ENCODE data around the gene ARPC1B. TPM values are rescaled to one million over a fixed set of nuclear protein-coding genes. Genes with fewer than 3 reads are reported as not detected.
A peak's percentile ranks its signal among the peaks of the same experiment; 100 is the strongest.

Gene ARPC1B
- polyA plus RNA-seq, 1 of the 3 experiments (the other 2 are of a cell fraction), result 836 TPM

DNA sequence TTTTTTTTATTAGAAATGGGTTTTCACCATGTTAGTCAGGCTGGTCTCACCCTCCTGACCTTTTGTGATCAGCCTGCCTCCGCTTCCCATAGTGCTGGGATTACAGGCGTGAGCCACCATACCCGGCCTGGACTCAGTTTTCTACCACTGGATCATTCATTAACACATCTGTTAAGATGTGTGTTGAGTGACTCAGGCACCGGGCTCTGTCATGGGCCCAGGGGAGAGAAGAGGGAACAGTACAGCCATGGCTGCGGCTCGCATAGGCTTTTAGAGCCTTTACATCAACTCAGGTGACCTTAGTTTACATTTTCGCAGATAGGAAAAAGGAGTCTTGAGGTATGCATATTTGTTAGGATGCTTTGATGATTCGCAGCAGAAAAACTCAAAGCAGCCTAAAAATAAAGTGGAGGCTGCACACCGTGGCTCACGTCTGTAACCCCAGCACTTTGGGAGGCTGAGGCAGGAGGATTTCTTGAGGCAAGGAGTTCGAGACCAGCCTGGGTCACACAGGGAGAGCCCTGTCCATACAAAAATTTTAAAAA, 3.1 kb upstream of the ARPC1B start:
- Histone ChIP-seq H4K20me1 (ENCODE audit: insufficient read depth) (peaks cover 10% of the 10 kb centered on the region), H3K27me3 (ENCODE audit: insufficient read depth) (no peaks in the 10 kb centered on the region), H3K4me3 (ENCODE audit: low read depth in 2 of 2, low read length in 1 of 2) (no peak overlapping the region), H3K4me2 (no peak overlapping the region), H3K9me3 (no peaks in the 10 kb centered on the region), H3K9me2 (no peaks in the 10 kb centered on the region), H3K79me2 (ENCODE audit: insufficient read depth) (peaks cover 20% of the 10 kb centered on the region), H3K27ac (ENCODE audit: low read depth in 2 of 2, low read length in 1 of 2) (no peak overlapping the region), H3K9ac (no peak overlapping the region), H2AFZ (ENCODE audit: low read depth) (no peak overlapping the region), H3K36me3 (replicated peaks in 1 of 2; ENCODE audit: control insufficient read depth in 1 of 2, insufficient read depth in 2 of 2, low read length in 1 of 2) (peaks cover 7 to 13% of the 10 kb centered on the region in 2 experiments), H3F3A (replicated peaks; ENCODE audit: insufficient read depth) (peaks cover 37% of the 10 kb centered on the region), H3K4me1 (ENCODE audit: control insufficient read depth in 1 of 2, insufficient read depth in 2 of 2, low read depth in 1 of 2, low read length in 1 of 2) (peaks cover 0 to 11% of the 10 kb centered on the region in 2 experiments; a peak in 1 of 4 replicates)
- TF ChIP-seq, protein P1, sequence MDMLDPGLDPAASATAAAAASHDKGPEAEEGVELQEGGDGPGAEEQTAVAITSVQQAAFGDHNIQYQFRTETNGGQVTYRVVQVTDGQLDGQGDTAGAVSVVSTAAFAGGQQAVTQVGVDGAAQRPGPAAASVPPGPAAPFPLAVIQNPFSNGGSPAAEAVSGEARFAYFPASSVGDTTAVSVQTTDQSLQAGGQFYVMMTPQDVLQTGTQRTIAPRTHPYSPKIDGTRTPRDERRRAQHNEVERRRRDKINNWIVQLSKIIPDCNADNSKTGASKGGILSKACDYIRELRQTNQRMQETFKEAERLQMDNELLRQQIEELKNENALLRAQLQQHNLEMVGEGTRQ (IDR thresholded peaks at IDR 0.05; ENCODE audit: borderline replicate concordance, low read depth, low read length), result no peak
- TF ChIP-seq NFIC (IDR thresholded peaks at IDR 0.05; ENCODE audit: borderline replicate concordance), result no peak
- TF ChIP-seq FOSL2 (IDR thresholded peaks at IDR 0.05; ENCODE audit: borderline replicate concordance, low read depth), result 0 out of 2 replicates have a peak, but pooled peaks have one; percentile 25
- no peak for TF ChIP-seq TAF1 (IDR thresholded peaks at IDR 0.05; ENCODE audit: borderline replicate concordance, low read depth, low read length)
- POLR2A ChIA-PET, result no interaction called here
- CTCF ChIA-PET, result interaction anchor here (1.1 to 2.3 kb wide), 4 partner anchors 12 to 492 kb away, joined by 3 to 7 read pairs (median 4); no protein-coding TSS in a partner anchor
- 84% methylated on average over 11 of the region's 11 CpGs for WGBS (ENCODE audit: low lambda C conversion rate)
- DNase-seq, result no peak

DNA sequence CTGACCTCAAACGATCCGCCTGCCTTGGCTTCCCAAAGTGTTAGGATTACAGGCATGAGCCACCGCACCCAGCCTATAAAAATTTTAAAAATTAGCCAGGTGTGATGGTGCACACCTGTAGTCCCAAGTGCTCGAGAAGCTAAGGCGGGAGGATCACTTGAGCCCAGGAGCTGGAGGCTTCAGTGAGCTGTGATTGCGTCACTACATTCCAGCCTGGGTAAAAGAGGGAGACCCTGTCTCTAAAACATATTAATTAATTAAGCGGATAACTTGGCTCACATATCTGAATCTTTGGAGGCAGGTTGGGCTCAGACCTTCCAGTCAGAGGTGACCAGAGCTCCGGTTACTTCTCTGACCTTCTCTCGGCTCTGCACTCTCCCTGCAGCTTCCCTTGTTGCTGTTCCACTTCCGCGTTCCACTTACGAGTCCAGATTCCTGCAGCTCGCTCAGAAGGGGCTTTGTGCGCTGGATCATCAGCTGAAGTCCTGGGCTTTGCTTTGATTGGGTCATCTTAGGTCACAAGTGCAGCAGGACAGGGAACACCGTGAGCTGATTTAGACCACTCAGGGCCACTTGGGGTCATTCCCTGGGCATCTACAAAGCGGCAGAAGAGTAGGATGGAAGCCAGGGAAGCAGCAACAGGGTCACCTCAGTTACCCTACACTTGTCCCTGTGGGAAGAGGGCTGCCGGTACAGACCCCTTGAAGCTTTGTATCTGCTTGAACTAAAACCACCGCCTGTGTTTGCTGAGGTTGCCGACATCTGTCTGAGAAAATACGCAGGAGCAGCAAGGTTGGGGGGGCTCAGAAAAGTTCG, 2.0 kb upstream of the ARPC1B start:
- no peak overlapping the region for H3K9ac ChIP-seq
- WGBS (ENCODE audit: low lambda C conversion rate), result 90% methylated on average over 20 of the region's 21 CpGs
- no peak overlapping the region for H3K27ac ChIP-seq (ENCODE audit: low read depth in 2 of 2, low read length in 1 of 2)

More for the DNA sequence above, 2.0 kb upstream of the ARPC1B start:
- Histone ChIP-seq H3K36me3 (replicated peaks in 1 of 2; ENCODE audit: control insufficient read depth in 1 of 2, insufficient read depth in 2 of 2, low read length in 1 of 2) (peaks cover 0 to 15% of the 10 kb centered on the region in 2 experiments), H3K9me2 (no peaks in the 10 kb centered on the region), H3F3A (replicated peaks; ENCODE audit: insufficient read depth) (peaks cover 34% of the 10 kb centered on the region), H3K9me3 (no peaks in the 10 kb centered on the region), H3K27me3 (ENCODE audit: insufficient read depth) (no peaks in the 10 kb centered on the region), H3K4me3 (ENCODE audit: low read depth in 2 of 2, low read length in 1 of 2) (no peak overlapping the region), H3K4me2 (no peak overlapping the region), H3K79me2 (ENCODE audit: insufficient read depth) (peaks cover 30% of the 10 kb centered on the region), H4K20me1 (ENCODE audit: insufficient read depth) (peaks cover 21% of the 10 kb centered on the region), H2AFZ (ENCODE audit: low read depth) (no peak overlapping the region), H3K4me1 (ENCODE audit: control insufficient read depth in 1 of 2, insufficient read depth in 2 of 2, low read depth in 1 of 2, low read length in 1 of 2) (peaks cover 0 to 11% of the 10 kb centered on the region in 2 experiments; a peak in 1 of 4 replicates)
- TF ChIP-seq SMC3 (IDR thresholded peaks at IDR 0.05; ENCODE audit: low read depth, low read length), result no peak
- TF ChIP-seq, protein P2, sequence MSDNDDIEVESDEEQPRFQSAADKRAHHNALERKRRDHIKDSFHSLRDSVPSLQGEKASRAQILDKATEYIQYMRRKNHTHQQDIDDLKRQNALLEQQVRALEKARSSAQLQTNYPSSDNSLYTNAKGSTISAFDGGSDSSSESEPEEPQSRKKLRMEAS (IDR thresholded peaks at IDR 0.05; ENCODE audit: low read depth), result no peak
- no peak for TF ChIP-seq ZBTB33 (IDR thresholded peaks at IDR 0.05; ENCODE audit: borderline replicate concordance, low read depth)
- no peak for TF ChIP-seq RCOR1 (IDR thresholded peaks at IDR 0.05; ENCODE audit: low read length)
- no peak for TF ChIP-seq TAF1 (IDR thresholded peaks at IDR 0.05; ENCODE audit: borderline replicate concordance, low read depth, low read length)
- TF ChIP-seq FOXM1 (IDR thresholded peaks at IDR 0.05; ENCODE audit: low read depth), result no peak
- TF ChIP-seq RFX5 (IDR thresholded peaks at IDR 0.05; ENCODE audit: low read length), result no peak
- no peak for TF ChIP-seq CHD2 (IDR thresholded peaks at IDR 0.05; ENCODE audit: low read length, partially characterized antibody)
- TF ChIP-seq PBX3 (IDR thresholded peaks at IDR 0.05), result no peak
- CTCF ChIA-PET, result interaction anchor here (1.0 to 2.3 kb wide), 4 partner anchors 13 to 493 kb away, joined by 3 to 7 read pairs (median 4); no protein-coding TSS in a partner anchor
- POLR2A ChIA-PET, result interaction anchor here (0.6 to 0.8 kb wide), 2 partner anchors 11 to 36 kb away, joined by 4 to 6 read pairs; partner anchors contain the start of genes BUD31 and PDAP1
- DNase-seq, result no peak

Measured in SK-N-SH (cell line).